Measurements from ENCODE around the gene NSFL1C.

The NSFL1C gene

GRCh38 chr20:1462834-1463233, 3.8 kb downstream of the NSFL1C start:
- Histone ChIP-seq H3K36me3 (ENCODE audit: control insufficient read depth, insufficient read depth, low read length) (peaks cover 6% of the 10 kb centered on the region), H3K27me3 (ENCODE audit: control insufficient read depth, insufficient read depth, low read length, poor library complexity, severe bottlenecking) (no peaks in the 10 kb centered on the region), H3K4me1 (ENCODE audit: control insufficient read depth, insufficient read depth, low read length) (peaks cover 8% of the 10 kb centered on the region), H3K27ac (ENCODE audit: insufficient read depth, low read depth, low read length, poor library complexity, severe bottlenecking) (no peak overlapping the region), H3K9me3 (ENCODE audit: control insufficient read depth, low read length) (no peaks in the 10 kb centered on the region), H3K4me3 (ENCODE audit: insufficient read depth, low read depth, low read length) (no peak overlapping the region)
- 92 to 96% methylated on average over 3 of the region's 3 CpGs for WGBS, 2 experiments

GRCh38 chr20:1462001-1462400, 4.6 kb downstream of the NSFL1C start:
- Histone ChIP-seq H3K27me3 (ENCODE audit: control insufficient read depth, insufficient read depth, low read length, poor library complexity, severe bottlenecking) (no peaks in the 10 kb centered on the region), H3K27ac (ENCODE audit: insufficient read depth, low read depth, low read length, poor library complexity, severe bottlenecking) (no peak overlapping the region), H3K4me1 (ENCODE audit: control insufficient read depth, insufficient read depth, low read length) (peaks cover 8% of the 10 kb centered on the region), H3K4me3 (ENCODE audit: insufficient read depth, low read depth, low read length) (no peak overlapping the region), H3K9me3 (ENCODE audit: control insufficient read depth, low read length) (no peaks in the 10 kb centered on the region), H3K36me3 (ENCODE audit: control insufficient read depth, insufficient read depth, low read length) (peaks cover 10% of the 10 kb centered on the region)
- WGBS, 2 experiments: 96 to 99% methylated on average over 2 to 3 of the region's 3 CpGs

DNA sequence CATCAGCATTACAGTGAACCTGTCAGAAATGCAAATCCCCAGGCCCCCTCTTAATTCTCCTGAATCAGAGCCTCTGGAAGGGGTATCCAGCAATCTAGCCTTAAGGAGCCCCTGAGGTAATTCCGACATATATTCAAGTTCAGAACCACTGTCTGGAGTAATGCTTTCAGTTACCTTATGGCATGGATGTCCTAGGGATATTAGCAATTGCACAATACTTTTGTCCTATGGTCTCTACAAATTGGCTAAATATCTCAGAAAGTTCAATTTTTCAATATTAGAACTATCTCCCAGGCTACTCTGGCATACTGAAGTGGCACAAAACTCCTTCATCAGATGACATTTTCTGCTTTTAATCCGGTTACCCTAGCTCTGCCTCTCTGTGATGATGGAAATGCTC, 6.4 kb downstream of the NSFL1C start:
- peaks cover 18% of the 10 kb centered on the region for H3K36me3 ChIP-seq (ENCODE audit: control insufficient read depth, insufficient read depth, low read length)
- no peaks in the 10 kb centered on the region for H3K27me3 ChIP-seq (ENCODE audit: control insufficient read depth, insufficient read depth, low read length, poor library complexity, severe bottlenecking)
- no peak overlapping the region for H3K27ac ChIP-seq (ENCODE audit: insufficient read depth, low read depth, low read length, poor library complexity, severe bottlenecking)
- H3K9me3 ChIP-seq (ENCODE audit: control insufficient read depth, low read length): no peaks in the 10 kb centered on the region
- WGBS, 2 experiments: 95 to 97% methylated on average over 2 of the region's 2 CpGs
- H3K4me3 ChIP-seq (ENCODE audit: insufficient read depth, low read depth, low read length): no peak overlapping the region
- H3K4me1 ChIP-seq (ENCODE audit: control insufficient read depth, insufficient read depth, low read length): peaks cover 2% of the 10 kb centered on the region

GRCh38 chr20:1457992-1458391, 8.7 kb downstream of the NSFL1C start:
- Histone ChIP-seq H3K9me3 (ENCODE audit: control insufficient read depth, low read length) (no peaks in the 10 kb centered on the region), H3K4me3 (ENCODE audit: insufficient read depth, low read depth, low read length) (no peak overlapping the region), H3K36me3 (ENCODE audit: control insufficient read depth, insufficient read depth, low read length) (peaks cover 26% of the 10 kb centered on the region), H3K27ac (ENCODE audit: insufficient read depth, low read depth, low read length, poor library complexity, severe bottlenecking) (no peak overlapping the region), H3K27me3 (ENCODE audit: control insufficient read depth, insufficient read depth, low read length, poor library complexity, severe bottlenecking) (no peaks in the 10 kb centered on the region), H3K4me1 (ENCODE audit: control insufficient read depth, insufficient read depth, low read length) (no peaks in the 10 kb centered on the region)
- WGBS, 2 experiments: 95 to 100% methylated on average over 1 of the region's 2 CpGs

- peaks cover 43% of the 10 kb centered on the region for H3K36me3 ChIP-seq (ENCODE audit: control insufficient read depth, insufficient read depth, low read length)
- WGBS, 2 experiments: 88 to 94% methylated on average over 4 to 5 of the region's 5 CpGs
These were observed 10.3 kb downstream of the NSFL1C start for GRCh38 chr20:1456300-1456699.

GRCh38 chr20:1450926-1451491, 15.6 kb downstream of the NSFL1C start:
- Histone ChIP-seq H3K27ac (ENCODE audit: insufficient read depth, low read depth, low read length, poor library complexity, severe bottlenecking) (no peak overlapping the region), H3K36me3 (ENCODE audit: control insufficient read depth, insufficient read depth, low read length) (peaks cover 55% of the 10 kb centered on the region), H3K4me3 (ENCODE audit: insufficient read depth, low read depth, low read length) (no peak overlapping the region), H3K4me1 (ENCODE audit: control insufficient read depth, insufficient read depth, low read length) (no peaks in the 10 kb centered on the region), H3K27me3 (ENCODE audit: control insufficient read depth, insufficient read depth, low read length, poor library complexity, severe bottlenecking) (no peaks in the 10 kb centered on the region), H3K9me3 (ENCODE audit: control insufficient read depth, low read length) (no peaks in the 10 kb centered on the region)

More at GRCh38 chr20:1456300-1456699, 10.3 kb downstream of the NSFL1C start:
- Histone ChIP-seq H3K4me1 (ENCODE audit: control insufficient read depth, insufficient read depth, low read length) (no peaks in the 10 kb centered on the region), H3K27ac (ENCODE audit: insufficient read depth, low read depth, low read length, poor library complexity, severe bottlenecking) (no peak overlapping the region), H3K4me3 (ENCODE audit: insufficient read depth, low read depth, low read length) (no peak overlapping the region), H3K27me3 (ENCODE audit: control insufficient read depth, insufficient read depth, low read length, poor library complexity, severe bottlenecking) (no peaks in the 10 kb centered on the region), H3K9me3 (ENCODE audit: control insufficient read depth, low read length) (no peaks in the 10 kb centered on the region)

- H3K36me3 ChIP-seq (ENCODE audit: control insufficient read depth, insufficient read depth, low read length): peaks cover 69% of the 10 kb centered on the region
- no peaks in the 10 kb centered on the region for H3K27me3 ChIP-seq (ENCODE audit: control insufficient read depth, insufficient read depth, low read length, poor library complexity, severe bottlenecking)
- H3K9me3 ChIP-seq (ENCODE audit: control insufficient read depth, low read length): no peaks in the 10 kb centered on the region
- no peak overlapping the region for H3K4me3 ChIP-seq (ENCODE audit: insufficient read depth, low read depth, low read length)
- H3K4me1 ChIP-seq (ENCODE audit: control insufficient read depth, insufficient read depth, low read length): no peaks in the 10 kb centered on the region
- 99% methylated on average over 6 of the region's 6 CpGs for WGBS, 2 experiments
- no peak overlapping the region for H3K27ac ChIP-seq (ENCODE audit: insufficient read depth, low read depth, low read length, poor library complexity, severe bottlenecking)
These were observed 17.3 kb downstream of the NSFL1C start for GRCh38 chr20:1449370-1449769.

DNA sequence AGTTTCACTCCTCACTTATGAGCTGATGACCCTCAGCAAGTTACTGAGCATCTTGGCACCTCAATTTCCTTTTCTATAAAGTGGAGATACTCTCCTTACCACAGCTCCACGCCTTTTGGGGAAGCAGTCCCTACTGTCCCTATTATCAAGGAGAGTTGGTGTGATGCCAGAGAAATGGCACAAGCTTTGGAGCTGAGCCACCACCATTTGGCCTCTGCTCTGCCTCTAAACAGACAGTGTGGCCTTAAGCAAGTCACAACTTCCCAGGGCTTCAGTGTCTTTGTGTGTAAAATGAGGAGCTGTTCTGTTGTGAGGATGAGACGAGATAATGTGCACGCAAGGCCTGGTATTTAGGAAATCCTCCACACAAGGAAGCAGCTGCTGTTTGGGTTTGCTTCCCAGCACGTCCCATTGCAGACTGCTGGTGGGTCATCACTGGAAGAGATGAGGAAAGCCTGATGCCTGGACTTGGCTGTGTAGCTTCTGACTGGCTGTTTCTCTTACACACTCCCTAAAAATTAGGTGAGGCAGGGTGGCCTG, 18.5 kb downstream of the NSFL1C start:
- H3K9me3 ChIP-seq (ENCODE audit: control insufficient read depth, low read length): no peaks in the 10 kb centered on the region
- no peaks in the 10 kb centered on the region for H3K27me3 ChIP-seq (ENCODE audit: control insufficient read depth, insufficient read depth, low read length, poor library complexity, severe bottlenecking)
- H3K4me1 ChIP-seq (ENCODE audit: control insufficient read depth, insufficient read depth, low read length): no peaks in the 10 kb centered on the region
- WGBS, 2 experiments: 94 to 95% methylated on average over 4 of the region's 4 CpGs
- no peak overlapping the region for H3K4me3 ChIP-seq (ENCODE audit: insufficient read depth, low read depth, low read length)
- H3K27ac ChIP-seq (ENCODE audit: insufficient read depth, low read depth, low read length, poor library complexity, severe bottlenecking): no peak overlapping the region
- H3K36me3 ChIP-seq (ENCODE audit: control insufficient read depth, insufficient read depth, low read length): peaks cover 71% of the 10 kb centered on the region

- WGBS, 2 experiments: 93 to 95% methylated on average over 1 of the region's 1 CpG
- Histone ChIP-seq H3K36me3 (ENCODE audit: control insufficient read depth, insufficient read depth, low read length) (peaks cover 60% of the 10 kb centered on the region), H3K27ac (ENCODE audit: insufficient read depth, low read depth, low read length, poor library complexity, severe bottlenecking) (no peak overlapping the region), H3K27me3 (ENCODE audit: control insufficient read depth, insufficient read depth, low read length, poor library complexity, severe bottlenecking) (no peaks in the 10 kb centered on the region), H3K4me1 (ENCODE audit: control insufficient read depth, insufficient read depth, low read length) (no peaks in the 10 kb centered on the region), H3K9me3 (ENCODE audit: control insufficient read depth, low read length) (no peaks in the 10 kb centered on the region), H3K4me3 (ENCODE audit: insufficient read depth, low read depth, low read length) (no peak overlapping the region)
These were observed 20.1 kb downstream of the NSFL1C start for GRCh38 chr20:1446536-1446935.

- H3K36me3 ChIP-seq (ENCODE audit: control insufficient read depth, insufficient read depth, low read length): peaks cover 36% of the 10 kb centered on the region
- H3K27ac ChIP-seq (ENCODE audit: insufficient read depth, low read depth, low read length, poor library complexity, severe bottlenecking): no peak overlapping the region
- H3K9me3 ChIP-seq (ENCODE audit: control insufficient read depth, low read length): no peaks in the 10 kb centered on the region
- no peaks in the 10 kb centered on the region for H3K27me3 ChIP-seq (ENCODE audit: control insufficient read depth, insufficient read depth, low read length, poor library complexity, severe bottlenecking)
- WGBS, 2 experiments: 97 to 98% methylated on average over 3 to 5 of the region's 5 CpGs
- no peak overlapping the region for H3K4me3 ChIP-seq (ENCODE audit: insufficient read depth, low read depth, low read length)
- no peaks in the 10 kb centered on the region for H3K4me1 ChIP-seq (ENCODE audit: control insufficient read depth, insufficient read depth, low read length)
These were observed 23.6 kb downstream of the NSFL1C start for GRCh38 chr20:1443085-1443484.

DNA sequence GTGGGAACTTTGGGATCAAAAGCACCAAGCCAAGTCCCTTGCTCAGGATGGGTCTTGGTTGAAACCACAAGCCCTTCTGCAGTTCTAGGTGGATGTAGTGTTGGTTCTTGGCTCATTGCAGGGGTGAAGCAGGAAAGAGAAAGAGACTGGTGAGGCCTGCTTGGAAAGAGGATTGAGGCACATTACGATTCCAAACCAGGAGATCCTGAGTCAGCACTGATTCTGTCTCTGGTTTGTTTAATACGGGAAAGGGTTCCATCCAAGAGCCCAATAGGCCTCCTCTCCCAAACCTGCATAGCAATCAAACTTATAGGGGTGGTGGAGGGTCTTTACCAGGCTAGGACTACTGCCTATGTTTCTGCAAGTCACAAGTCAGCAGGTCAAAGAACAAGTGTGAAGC, 24.3 kb downstream of the NSFL1C start:
- Histone ChIP-seq H3K9me3 (ENCODE audit: control insufficient read depth, low read length) (no peaks in the 10 kb centered on the region), H3K36me3 (ENCODE audit: control insufficient read depth, insufficient read depth, low read length) (peaks cover 36% of the 10 kb centered on the region), H3K27me3 (ENCODE audit: control insufficient read depth, insufficient read depth, low read length, poor library complexity, severe bottlenecking) (no peaks in the 10 kb centered on the region), H3K4me3 (ENCODE audit: insufficient read depth, low read depth, low read length) (no peak overlapping the region), H3K4me1 (ENCODE audit: control insufficient read depth, insufficient read depth, low read length) (no peaks in the 10 kb centered on the region), H3K27ac (ENCODE audit: insufficient read depth, low read depth, low read length, poor library complexity, severe bottlenecking) (no peak overlapping the region)
- 98 to 99% methylated on average over 2 of the region's 2 CpGs for WGBS, 2 experiments
